ENCODE data around the gene UNK.

- TF ChIP-seq, protein P1, sequence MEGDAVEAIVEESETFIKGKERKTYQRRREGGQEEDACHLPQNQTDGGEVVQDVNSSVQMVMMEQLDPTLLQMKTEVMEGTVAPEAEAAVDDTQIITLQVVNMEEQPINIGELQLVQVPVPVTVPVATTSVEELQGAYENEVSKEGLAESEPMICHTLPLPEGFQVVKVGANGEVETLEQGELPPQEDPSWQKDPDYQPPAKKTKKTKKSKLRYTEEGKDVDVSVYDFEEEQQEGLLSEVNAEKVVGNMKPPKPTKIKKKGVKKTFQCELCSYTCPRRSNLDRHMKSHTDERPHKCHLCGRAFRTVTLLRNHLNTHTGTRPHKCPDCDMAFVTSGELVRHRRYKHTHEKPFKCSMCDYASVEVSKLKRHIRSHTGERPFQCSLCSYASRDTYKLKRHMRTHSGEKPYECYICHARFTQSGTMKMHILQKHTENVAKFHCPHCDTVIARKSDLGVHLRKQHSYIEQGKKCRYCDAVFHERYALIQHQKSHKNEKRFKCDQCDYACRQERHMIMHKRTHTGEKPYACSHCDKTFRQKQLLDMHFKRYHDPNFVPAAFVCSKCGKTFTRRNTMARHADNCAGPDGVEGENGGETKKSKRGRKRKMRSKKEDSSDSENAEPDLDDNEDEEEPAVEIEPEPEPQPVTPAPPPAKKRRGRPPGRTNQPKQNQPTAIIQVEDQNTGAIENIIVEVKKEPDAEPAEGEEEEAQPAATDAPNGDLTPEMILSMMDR (IDR thresholded peaks at IDR 0.05), result no peak
- TF ChIP-seq POLR2AphosphoS5 (IDR thresholded peaks at IDR 0.05), result no peak
Measured at GRCh38 chr17:75847614-75848522, 63.3 kb downstream of the UNK start.

Measured in sigmoid colon (tissue), 4 donors.